ES-I3 (cell line): ENCODE results near the gene ROS1.
"Not testable (repeated sequence)": the region's sequence is repeated elsewhere in the genome, so short reads cannot be mapped to it uniquely, and the experiment has no call there.

Experiments
- H3K36me3 ChIP-seq: 2 replicates; pipeline ENCODE4 v1.6.1; 2013; ENCODE audit warnings: mild to moderate bottlenecking, low read length, control low read depth, moderate library complexity; ENCODE audit not compliant: insufficient read depth
- H3K4me1 ChIP-seq: 2 replicates; pipeline ENCODE4 v1.6.1; 2013; ENCODE audit warnings: mild to moderate bottlenecking, control low read depth, low read length; ENCODE audit not compliant: insufficient read depth
- H3K9ac ChIP-seq: 2 replicates; pipeline ENCODE4 v1.6.1; 2013; ENCODE audit warnings: low read depth, mild to moderate bottlenecking, low read length, moderate library complexity
- H3K9me3 ChIP-seq: 2 replicates; pipeline ENCODE4 v1.6.1; 2013; ENCODE audit warnings: mild to moderate bottlenecking, low read length, moderate library complexity; ENCODE audit not compliant: control insufficient read depth, insufficient read depth

Gene ROS1

GRCh38 chr6:117381749-117382148 is 44.0 kb downstream of the ROS1 start:
- no peaks in the 10 kb centered on the region for H3K9me3 ChIP-seq
- no peaks in the 10 kb centered on the region for H3K4me1 ChIP-seq
- H3K9ac ChIP-seq = no peak overlapping the region
- H3K36me3 ChIP-seq = no peaks in the 10 kb centered on the region

GRCh38 chr6:117380298-117380697 is 45.4 kb downstream of the ROS1 start:
- Histone ChIP-seq H3K4me1 (no peaks in the 10 kb centered on the region), H3K9me3 (no peaks in the 10 kb centered on the region), H3K36me3 (no peaks in the 10 kb centered on the region), H3K9ac (no peak overlapping the region)

GRCh38 chr6:117375446-117375845 is 50.3 kb downstream of the ROS1 start:
- Histone ChIP-seq H3K36me3 (no peaks in the 10 kb centered on the region), H3K9ac (no peak overlapping the region), H3K4me1 (no peaks in the 10 kb centered on the region), H3K9me3 (no peaks in the 10 kb centered on the region)

GRCh38 chr6:117373211-117373813 is 52.4 kb downstream of the ROS1 start:
- H3K9ac ChIP-seq = no peak overlapping the region
- H3K9me3 ChIP-seq = no peaks in the 10 kb centered on the region
- H3K4me1 ChIP-seq = no peaks in the 10 kb centered on the region
- H3K36me3 ChIP-seq = no peaks in the 10 kb centered on the region

- H3K9me3 ChIP-seq, H3K4me1 ChIP-seq, H3K36me3 ChIP-seq, H3K9ac ChIP-seq: not testable (repeated sequence)
These were observed 53.5 kb downstream of the ROS1 start for GRCh38 chr6:117372289-117372688.

- H3K36me3 ChIP-seq = no peaks in the 10 kb centered on the region
- H3K9me3 ChIP-seq = no peaks in the 10 kb centered on the region
- H3K4me1 ChIP-seq = no peaks in the 10 kb centered on the region
- no peak overlapping the region for H3K9ac ChIP-seq
These were observed 54.2 kb downstream of the ROS1 start for GRCh38 chr6:117371492-117371891.

GRCh38 chr6:117359581-117359980 is 66.2 kb downstream of the ROS1 start:
- Histone ChIP-seq H3K9ac (no peak overlapping the region), H3K9me3 (no peaks in the 10 kb centered on the region), H3K36me3 (no peaks in the 10 kb centered on the region), H3K4me1 (no peaks in the 10 kb centered on the region)

GRCh38 chr6:117354671-117355070 is 71.1 kb downstream of the ROS1 start:
- Histone ChIP-seq H3K9ac (no peak overlapping the region), H3K9me3 (no peaks in the 10 kb centered on the region), H3K4me1 (no peaks in the 10 kb centered on the region), H3K36me3 (no peaks in the 10 kb centered on the region)

- Histone ChIP-seq H3K4me1 (no peaks in the 10 kb centered on the region), H3K9me3 (no peaks in the 10 kb centered on the region), H3K36me3 (no peaks in the 10 kb centered on the region), H3K9ac (no peak overlapping the region)
These were observed 73.2 kb downstream of the ROS1 start for GRCh38 chr6:117352466-117353081.

- Histone ChIP-seq H3K36me3 (no peaks in the 10 kb centered on the region), H3K9ac (no peak overlapping the region), H3K9me3 (no peaks in the 10 kb centered on the region), H3K4me1 (no peaks in the 10 kb centered on the region)
These were observed 74.2 kb downstream of the ROS1 start for GRCh38 chr6:117351521-117351920.

- Histone ChIP-seq H3K36me3 (no peaks in the 10 kb centered on the region), H3K4me1 (no peaks in the 10 kb centered on the region), H3K9me3 (no peaks in the 10 kb centered on the region), H3K9ac (no peak overlapping the region)
These were observed 79.4 kb downstream of the ROS1 start for GRCh38 chr6:117346142-117346930.

- no peak overlapping the region for H3K9ac ChIP-seq
- H3K4me1 ChIP-seq = no peaks in the 10 kb centered on the region
These were observed 80.5 kb downstream of the ROS1 start for GRCh38 chr6:117345292-117345610.

GRCh38 chr6:117344444-117345291 is 81.1 kb downstream of the ROS1 start:
- Histone ChIP-seq H3K9ac (no peak overlapping the region), H3K4me1 (no peaks in the 10 kb centered on the region), H3K36me3 (no peaks in the 10 kb centered on the region), H3K9me3 (no peaks in the 10 kb centered on the region)

More at GRCh38 chr6:117345292-117345610, 80.5 kb downstream of the ROS1 start:
- Histone ChIP-seq H3K9me3 (no peaks in the 10 kb centered on the region), H3K36me3 (no peaks in the 10 kb centered on the region)

- Histone ChIP-seq H3K36me3 (no peaks in the 10 kb centered on the region), H3K9me3 (no peaks in the 10 kb centered on the region), H3K9ac (no peak overlapping the region), H3K4me1 (no peaks in the 10 kb centered on the region)
These were observed 87.2 kb downstream of the ROS1 start for GRCh38 chr6:117338567-117338966.
